Measurements from ENCODE around the gene KLF17. TPM values are rescaled to one million over a fixed set of nuclear protein-coding genes. Genes with fewer than 3 reads are reported as not detected.

KLF17 gene
- total and polyA plus RNA-seq, 2 of the 8 experiments (the other 6 are each of a cell fraction or from before 2014, with no cell fraction given) = not detected

DNA sequence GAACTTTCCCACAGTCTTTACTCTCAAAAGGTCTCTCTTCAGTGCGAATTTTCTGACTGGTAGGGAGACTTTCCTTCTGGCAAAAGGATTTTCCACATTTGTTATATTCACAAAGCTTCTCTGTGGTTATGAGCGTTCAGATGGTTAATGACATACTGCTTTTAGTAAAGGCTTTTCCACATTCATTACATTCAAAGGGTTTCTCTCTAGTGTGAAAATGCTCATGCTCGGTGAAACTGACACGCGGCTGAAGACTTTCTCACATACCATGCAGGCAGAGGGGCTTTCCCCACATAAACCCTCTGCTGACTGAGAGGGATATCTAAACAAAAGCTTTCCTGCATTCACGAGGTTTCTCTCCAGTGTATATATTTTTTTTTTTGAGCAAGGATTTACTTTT, 32.7 kb downstream of the KLF17 start:
- Histone ChIP-seq H2BK120ac (replicated peaks; ENCODE audit: low read depth, low read length) (no peak overlapping the region), H2AK5ac (ENCODE audit: low read depth, low read length) (no peak overlapping the region), H4K20me1 (replicated peaks in 1 of 2; ENCODE audit: control insufficient read depth in 1 of 2, insufficient read depth in 2 of 2, low read length in 2 of 2) (no peaks in the 10 kb centered on the region), H2AFZ (ENCODE audit: low read length) (no peak overlapping the region), H3K23me2 (ENCODE audit: low read depth, low read length) (no peaks in the 10 kb centered on the region), H3K4me1 (replicated peaks in 1 of 4; ENCODE audit: control insufficient read depth in 3 of 4, insufficient read depth in 4 of 4, low read length in 3 of 4) (peaks cover 0 to 9% (median 0%) of the 10 kb centered on the region in 4 experiments; a peak in 2 of 7 replicates), H4K91ac (replicated peaks; ENCODE audit: insufficient read length, low read length) (no peak overlapping the region), H3K9me3 (ENCODE audit: insufficient read depth in 2 of 2, low read depth in 1 of 2, low read length in 1 of 2) (no peaks in the 10 kb centered on the region), H3K36me3 (ENCODE audit: control insufficient read depth in 2 of 4, insufficient read depth in 4 of 4, low read length in 3 of 4) (no peaks in the 10 kb centered on the region), H2BK20ac (ENCODE audit: low read length) (no peak overlapping the region), H3K14ac (ENCODE audit: insufficient read length) (no peak overlapping the region), H3K56ac (replicated peaks; ENCODE audit: insufficient read length, low read depth, low read length) (no peak overlapping the region), H3K18ac (ENCODE audit: extremely low read depth, low read length) (no peak overlapping the region), H3K79me2 (ENCODE audit: control insufficient read depth in 1 of 2, insufficient read depth in 2 of 2, low read length in 2 of 2) (no peaks in the 10 kb centered on the region), H3K4me2 (ENCODE audit: insufficient read depth in 1 of 2, low read depth in 2 of 2, low read length in 2 of 2) (no peak overlapping the region), H2BK5ac (ENCODE audit: low read depth, low read length) (no peak overlapping the region), H3K27me3 (replicated peaks in 1 of 4; ENCODE audit: control insufficient read depth in 3 of 4, extremely low read depth in 1 of 4, insufficient read depth in 3 of 4, low read length in 3 of 4) (no peaks in the 10 kb centered on the region), H3K27ac (ENCODE audit: low read depth, low read length) (no peak overlapping the region), H3K4ac (replicated peaks; ENCODE audit: insufficient read length, low read depth, low read length) (no peak overlapping the region), H3K4me3 (ENCODE audit: extremely low read depth in 1 of 4, insufficient read depth in 2 of 4, low read depth in 3 of 4, low read length in 4 of 4) (no peak overlapping the region), H2BK15ac (ENCODE audit: low read length) (no peak overlapping the region), H3K23ac (ENCODE audit: insufficient read length) (no peak overlapping the region), H2BK12ac (ENCODE audit: low read depth, low read length) (no peak overlapping the region), H3K9ac (replicated peaks in 1 of 4; ENCODE audit: extremely low read depth in 1 of 4, low read depth in 3 of 4, low read length in 3 of 4) (no peak overlapping the region), H4K8ac (ENCODE audit: extremely low read depth, insufficient read depth, low read length) (no peak overlapping the region), H4K5ac (ENCODE audit: insufficient read length, low read depth, low read length) (no peak overlapping the region), H3K79me1 (ENCODE audit: low read depth, low read length) (no peaks in the 10 kb centered on the region)
- 83% methylated on average over 6 of the region's 6 CpGs; no CpG with 5 or more reads in 1 of the 2 experiments for WGBS, 2 experiments (ENCODE audit: extremely low coverage in 1 of 2, insufficient coverage in 1 of 2, insufficient read length in 1 of 2, insufficient replicate concordance in 2 of 2, low coverage in 1 of 2, low lambda C conversion rate in 2 of 2, missing lambda C conversion rate in 1 of 2)
- POLR2A ChIA-PET (ENCODE audit: partially characterized antibody) = interaction anchor here (0.6 to 1.0 kb wide), 3 partner anchors 22 to 866 kb away, joined by 3 to 5 read pairs (median 3); partner anchors contain the start of gene ATP6V0B
- CTCF ChIA-PET (ENCODE audit: partially characterized antibody) = interaction anchor here (0.6 to 2.7 kb wide), 4 partner anchors 18 to 76 kb away, joined by 4 to 8 read pairs (median 4); no protein-coding TSS in a partner anchor
- no peak for FAIRE-seq
- no peak for DNase-seq (ENCODE audit: low read depth in 1 of 2, low spot score in 2 of 2)
- TF ChIP-seq, protein P1, sequence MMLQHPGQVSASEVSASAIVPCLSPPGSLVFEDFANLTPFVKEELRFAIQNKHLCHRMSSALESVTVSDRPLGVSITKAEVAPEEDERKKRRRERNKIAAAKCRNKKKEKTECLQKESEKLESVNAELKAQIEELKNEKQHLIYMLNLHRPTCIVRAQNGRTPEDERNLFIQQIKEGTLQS (IDR thresholded peaks at IDR 0.05; ENCODE audit: insufficient read depth, low read depth, low read length) = no peak
- TF ChIP-seq TEAD4 (IDR thresholded peaks at IDR 0.05; ENCODE audit: low read depth, low read length) = no peak
- TF ChIP-seq CHD1 (IDR thresholded peaks at IDR 0.05; ENCODE audit: low read depth, low read length) = no peak
- no peak for TF ChIP-seq CEBPB (IDR thresholded peaks at IDR 0.05; ENCODE audit: low read depth, low read length)
- no peak for TF ChIP-seq BACH1 (IDR thresholded peaks at IDR 0.05; ENCODE audit: low read length)
- no peak for TF ChIP-seq SIRT6 (IDR thresholded peaks at IDR 0.05; ENCODE audit: low read length)
- TF ChIP-seq, protein P2, sequence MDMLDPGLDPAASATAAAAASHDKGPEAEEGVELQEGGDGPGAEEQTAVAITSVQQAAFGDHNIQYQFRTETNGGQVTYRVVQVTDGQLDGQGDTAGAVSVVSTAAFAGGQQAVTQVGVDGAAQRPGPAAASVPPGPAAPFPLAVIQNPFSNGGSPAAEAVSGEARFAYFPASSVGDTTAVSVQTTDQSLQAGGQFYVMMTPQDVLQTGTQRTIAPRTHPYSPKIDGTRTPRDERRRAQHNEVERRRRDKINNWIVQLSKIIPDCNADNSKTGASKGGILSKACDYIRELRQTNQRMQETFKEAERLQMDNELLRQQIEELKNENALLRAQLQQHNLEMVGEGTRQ (IDR thresholded peaks at IDR 0.05; ENCODE audit: low read length) = no peak
- no peak for TF ChIP-seq EGR1 (IDR thresholded peaks at IDR 0.05; ENCODE audit: borderline replicate concordance, low read depth, low read length)
- no peak for TF ChIP-seq POU5F1 (IDR thresholded peaks at IDR 0.05; ENCODE audit: low read depth, low read length)
- TF ChIP-seq, protein P3, sequence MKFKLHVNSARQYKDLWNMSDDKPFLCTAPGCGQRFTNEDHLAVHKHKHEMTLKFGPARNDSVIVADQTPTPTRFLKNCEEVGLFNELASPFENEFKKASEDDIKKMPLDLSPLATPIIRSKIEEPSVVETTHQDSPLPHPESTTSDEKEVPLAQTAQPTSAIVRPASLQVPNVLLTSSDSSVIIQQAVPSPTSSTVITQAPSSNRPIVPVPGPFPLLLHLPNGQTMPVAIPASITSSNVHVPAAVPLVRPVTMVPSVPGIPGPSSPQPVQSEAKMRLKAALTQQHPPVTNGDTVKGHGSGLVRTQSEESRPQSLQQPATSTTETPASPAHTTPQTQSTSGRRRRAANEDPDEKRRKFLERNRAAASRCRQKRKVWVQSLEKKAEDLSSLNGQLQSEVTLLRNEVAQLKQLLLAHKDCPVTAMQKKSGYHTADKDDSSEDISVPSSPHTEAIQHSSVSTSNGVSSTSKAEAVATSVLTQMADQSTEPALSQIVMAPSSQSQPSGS (IDR thresholded peaks at IDR 0.05; ENCODE audit: low read length) = no peak
- no peak for TF ChIP-seq PHF8 (conservative IDR thresholded peaks at IDR 0.05; ENCODE audit: low read depth, low read length)
- TF ChIP-seq ZNF274 (IDR thresholded peaks at IDR 0.05; ENCODE audit: borderline replicate concordance, extremely low read depth, low read length) = no peak

Data from H1 (cell line).